ENCODE data around the gene TRMT5.

TRMT5 gene

GRCh38 chr14:60980811-60981632, at the start of gene TRMT5, which contains the start of gene SLC38A6:
Gene TRMT5, minus strand, starts transcription at chr14:60981079. Its CDS starts 106 bp downstream, at chr14:60980973.
Gene SLC38A6, plus strand, starts transcription at chr14:60981245. Its CDS starts 33 bp downstream, at chr14:60981278.
- Histone ChIP-seq H3K36me3 (ENCODE audit: control insufficient read depth, insufficient read depth, low read length) (no peaks in the 10 kb centered on the region), H3K4me3 (replicated peaks; ENCODE audit: low read depth, low read length) (peak within 1 kb of the TSS; percentile 79), H3K27me3 (replicated peaks; ENCODE audit: control insufficient read depth, insufficient read depth, low read length) (no peaks in the 10 kb centered on the region)
- no peak for TF ChIP-seq CTCF (IDR thresholded peaks at IDR 0.05; ENCODE audit: insufficient read depth, low read length, poor library complexity, severe bottlenecking)
- DNase-seq (ENCODE audit: extremely low read depth, insufficient read length) = peak; percentile 92

- no peaks in the 10 kb centered on the region for H3K27me3 ChIP-seq (replicated peaks; ENCODE audit: control insufficient read depth, insufficient read depth, low read length)
- TF ChIP-seq CTCF (IDR thresholded peaks at IDR 0.05; ENCODE audit: insufficient read depth, low read length, poor library complexity, severe bottlenecking) = no peak
- H3K36me3 ChIP-seq (ENCODE audit: control insufficient read depth, insufficient read depth, low read length) = no peaks in the 10 kb centered on the region
- DNase-seq (ENCODE audit: extremely low read depth, insufficient read length) = no peak
- no peak overlapping the region for H3K4me3 ChIP-seq (replicated peaks; ENCODE audit: low read depth, low read length)
Observed at GRCh38 chr14:61026526-61026925, 45.6 kb upstream of the TRMT5 start.

GRCh38 chr14:61025251-61026223, 44.7 kb upstream of the TRMT5 start:
- Histone ChIP-seq H3K27me3 (replicated peaks; ENCODE audit: control insufficient read depth, insufficient read depth, low read length) (no peaks in the 10 kb centered on the region), H3K36me3 (ENCODE audit: control insufficient read depth, insufficient read depth, low read length) (no peaks in the 10 kb centered on the region), H3K4me3 (replicated peaks; ENCODE audit: low read depth, low read length) (no peak overlapping the region)
- TF ChIP-seq CTCF (IDR thresholded peaks at IDR 0.05; ENCODE audit: insufficient read depth, low read length, poor library complexity, severe bottlenecking) = peak; percentile 78
- DNase-seq (ENCODE audit: extremely low read depth, insufficient read length) = peak; percentile 5

- DNase-seq (ENCODE audit: extremely low read depth, insufficient read length) = no peak
- Histone ChIP-seq H3K36me3 (ENCODE audit: control insufficient read depth, insufficient read depth, low read length) (no peaks in the 10 kb centered on the region), H3K27me3 (replicated peaks; ENCODE audit: control insufficient read depth, insufficient read depth, low read length) (no peaks in the 10 kb centered on the region), H3K4me3 (replicated peaks; ENCODE audit: low read depth, low read length) (no peak overlapping the region)
- no peak for TF ChIP-seq CTCF (IDR thresholded peaks at IDR 0.05; ENCODE audit: insufficient read depth, low read length, poor library complexity, severe bottlenecking)
Observed at GRCh38 chr14:61019537-61019936, 38.7 kb upstream of the TRMT5 start.

GRCh38 chr14:61003571-61003970, 22.7 kb upstream of the TRMT5 start:
- DNase-seq (ENCODE audit: extremely low read depth, insufficient read length) = no peak
- Histone ChIP-seq H3K4me3 (replicated peaks; ENCODE audit: low read depth, low read length) (no peak overlapping the region), H3K27me3 (replicated peaks; ENCODE audit: control insufficient read depth, insufficient read depth, low read length) (no peaks in the 10 kb centered on the region), H3K36me3 (ENCODE audit: control insufficient read depth, insufficient read depth, low read length) (no peaks in the 10 kb centered on the region)
- no peak for TF ChIP-seq CTCF (IDR thresholded peaks at IDR 0.05; ENCODE audit: insufficient read depth, low read length, poor library complexity, severe bottlenecking)

All from GM06990 (cell line).